Muscle of back (tissue), 11 donors: ENCODE data around the gene ACTR8. TPM values are rescaled to one million over a fixed set of nuclear protein-coding genes. Genes with fewer than 3 reads are reported as not detected.

Experiments
- DNase-seq, 3 donors: peaks; one replicate each; pipeline versions ENCODE4 v3.0.0 to v3.0.0-alpha.2; 2013
- polyA plus RNA-seq, 10 donors: library from polyadenylated mRNA; unstranded; fragments of 120-200 nt; gene quantifications; one replicate each; pipeline ENCODE4 v1.2.1, GENCODE V29; 2013; ENCODE audit not compliant: insufficient read length in 10 of 10

ACTR8 gene
- polyA plus RNA-seq, 10 donors = 17.8 to 30.8 (median 26.8) TPM

DNA sequence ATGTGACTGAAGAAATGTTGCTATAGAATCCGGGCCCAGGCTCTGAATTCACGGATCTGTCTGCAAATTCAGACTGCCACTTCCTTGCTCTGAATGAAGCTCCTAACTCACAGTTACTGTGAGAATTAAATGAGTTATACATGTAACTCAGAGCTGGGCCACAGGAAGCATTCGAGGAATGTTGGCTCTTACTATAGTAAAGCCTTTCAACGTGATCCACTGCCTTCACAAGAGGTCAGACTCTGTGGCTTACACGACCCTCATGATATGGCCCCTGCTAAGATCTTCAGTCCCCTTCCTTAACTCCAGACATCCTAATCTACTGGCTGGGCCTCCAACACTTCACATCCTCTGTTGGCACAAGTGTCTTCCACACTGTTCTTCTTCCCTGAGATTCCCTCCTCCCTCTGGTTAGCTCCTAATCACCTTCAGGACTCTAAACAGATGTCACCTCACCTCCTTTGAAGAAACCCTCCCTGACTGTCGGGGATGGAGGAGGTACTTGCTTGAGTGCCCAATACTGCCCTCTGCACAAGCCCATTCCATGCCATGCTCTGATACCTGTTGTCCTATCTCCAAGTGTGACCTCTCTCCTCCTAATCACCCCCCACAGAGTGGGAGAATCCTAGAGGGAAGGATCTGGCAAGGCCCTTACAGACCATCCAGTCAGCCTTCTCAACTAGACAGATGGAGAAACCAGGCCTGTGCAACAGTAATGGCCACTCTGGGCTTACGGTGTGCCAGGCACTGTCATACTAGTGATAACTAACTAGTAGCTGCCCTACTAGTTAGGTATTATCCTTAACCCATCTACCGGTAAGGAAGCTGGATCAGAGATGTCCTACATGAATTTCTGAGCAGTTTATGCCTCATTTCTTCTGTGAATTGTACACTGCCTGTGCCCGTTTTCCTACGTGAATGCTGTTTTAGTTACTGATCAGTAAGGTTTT, 1.3 kb downstream of the ACTR8 start:
- DNase-seq = peak in 1 of 3 donors; percentile 3

DNA sequence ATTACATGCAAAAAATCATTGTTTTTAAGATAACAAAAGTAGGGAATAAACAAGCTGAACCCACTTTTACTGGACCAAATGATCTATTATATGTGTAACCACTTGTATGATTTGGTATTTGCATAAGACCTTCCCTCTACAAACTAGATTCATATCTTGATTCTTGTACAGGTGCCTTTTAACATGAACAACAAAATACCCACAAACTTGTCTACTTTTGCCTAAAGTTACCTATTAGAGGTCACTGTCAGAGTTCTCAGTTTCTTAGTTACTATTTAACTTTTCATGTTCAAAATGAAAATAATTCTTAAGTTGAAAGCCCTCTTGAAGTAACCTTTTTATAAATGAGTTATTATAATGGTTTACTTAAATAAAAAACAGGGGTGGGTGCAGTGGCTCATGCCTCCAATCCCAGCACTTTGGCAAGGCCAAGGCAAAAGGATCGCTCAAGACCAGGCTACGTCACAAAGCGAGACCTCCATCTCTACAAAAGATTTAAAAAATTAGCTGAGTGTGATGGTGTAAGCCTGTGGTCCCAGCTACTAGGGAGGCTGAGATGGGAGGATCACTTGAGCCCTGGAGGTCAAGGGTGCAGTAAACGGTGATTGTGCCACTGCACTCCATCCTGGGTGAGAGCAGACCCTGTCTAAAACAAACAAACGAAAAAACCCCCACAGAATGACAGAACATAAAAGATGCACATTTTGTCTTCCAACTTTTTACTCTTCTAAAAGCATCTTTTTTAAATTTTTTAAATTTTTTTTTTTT, 16.0 kb downstream of the ACTR8 start:
- no peak for DNase-seq

DNA sequence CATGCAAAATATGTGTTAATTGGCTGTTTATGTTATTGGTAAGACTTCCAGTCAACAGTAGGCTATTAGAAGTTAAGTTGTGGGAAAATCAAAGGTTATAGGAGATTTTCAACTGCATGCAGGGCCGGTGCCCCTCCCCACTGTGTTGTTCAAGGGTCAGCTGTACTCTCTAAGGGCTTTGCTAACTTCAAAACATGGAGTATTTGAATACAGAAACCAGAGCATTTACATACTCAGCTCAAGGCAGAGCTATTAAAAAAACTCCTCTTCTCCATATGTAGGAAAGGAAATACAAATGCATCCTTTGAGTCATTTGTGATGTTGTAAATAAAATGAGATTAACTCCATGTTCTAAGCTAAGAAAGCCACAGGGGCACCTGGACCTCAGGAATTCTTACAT, 18.8 kb downstream of the ACTR8 start:
- no peak for DNase-seq

DNA sequence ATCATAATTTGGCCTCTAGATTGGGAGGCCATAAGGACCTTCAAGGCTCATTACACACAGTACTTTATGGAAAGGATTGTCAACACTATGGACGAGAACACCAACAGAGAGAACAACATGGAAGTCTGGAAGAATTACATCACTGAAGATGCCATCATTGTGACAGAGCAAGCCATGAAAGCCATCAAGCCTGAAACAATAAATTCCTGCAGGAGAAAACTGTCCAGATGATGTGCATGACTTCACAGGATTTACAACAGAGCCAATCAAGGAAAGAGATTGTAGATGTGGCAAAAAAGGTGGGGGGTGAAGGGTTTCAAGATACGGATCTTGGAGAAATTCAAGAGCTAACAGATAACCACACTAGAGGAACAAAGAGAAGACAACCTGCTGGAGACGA, 19.7 kb downstream of the ACTR8 start:
- no peak for DNase-seq

DNA sequence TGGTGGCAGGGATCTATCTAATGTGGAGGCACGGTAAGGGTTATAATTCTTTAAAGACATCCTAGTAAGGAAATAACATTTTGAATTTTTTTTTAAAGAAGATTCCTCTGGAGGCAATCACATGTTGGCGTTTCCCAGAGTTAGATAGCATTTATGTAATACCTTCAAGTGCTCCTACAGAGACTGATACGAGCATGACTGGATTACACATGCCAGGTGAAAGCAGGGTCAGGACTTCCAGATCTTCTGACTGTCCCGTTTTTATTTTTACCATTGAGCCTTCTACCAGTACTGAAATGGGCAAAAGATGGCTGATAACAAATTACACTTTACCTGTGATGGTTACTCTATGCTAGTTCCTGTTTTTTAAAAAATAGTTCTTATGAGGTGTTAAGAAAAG, 21.8 kb downstream of the ACTR8 start:
- no peak for DNase-seq

DNA sequence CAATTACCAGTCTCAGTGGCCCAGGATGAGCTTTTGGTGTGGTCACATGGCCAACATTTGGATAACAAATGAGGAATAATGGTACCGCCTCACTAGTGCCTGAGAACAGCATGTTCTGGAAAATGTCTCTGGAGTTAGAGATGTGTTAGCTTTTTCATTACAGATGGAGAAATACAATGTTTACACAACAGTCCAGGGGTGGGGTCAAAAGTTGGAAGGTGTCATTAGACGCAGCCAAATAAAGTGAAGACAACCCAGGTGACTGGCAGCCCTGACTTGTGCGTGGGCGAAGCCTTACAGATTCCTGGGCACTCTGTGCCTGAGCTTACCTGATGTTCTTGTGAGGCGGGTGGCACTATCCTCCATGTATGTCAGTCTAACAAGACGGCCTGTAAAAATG, 22.8 kb downstream of the ACTR8 start:
- DNase-seq = no peak

DNA sequence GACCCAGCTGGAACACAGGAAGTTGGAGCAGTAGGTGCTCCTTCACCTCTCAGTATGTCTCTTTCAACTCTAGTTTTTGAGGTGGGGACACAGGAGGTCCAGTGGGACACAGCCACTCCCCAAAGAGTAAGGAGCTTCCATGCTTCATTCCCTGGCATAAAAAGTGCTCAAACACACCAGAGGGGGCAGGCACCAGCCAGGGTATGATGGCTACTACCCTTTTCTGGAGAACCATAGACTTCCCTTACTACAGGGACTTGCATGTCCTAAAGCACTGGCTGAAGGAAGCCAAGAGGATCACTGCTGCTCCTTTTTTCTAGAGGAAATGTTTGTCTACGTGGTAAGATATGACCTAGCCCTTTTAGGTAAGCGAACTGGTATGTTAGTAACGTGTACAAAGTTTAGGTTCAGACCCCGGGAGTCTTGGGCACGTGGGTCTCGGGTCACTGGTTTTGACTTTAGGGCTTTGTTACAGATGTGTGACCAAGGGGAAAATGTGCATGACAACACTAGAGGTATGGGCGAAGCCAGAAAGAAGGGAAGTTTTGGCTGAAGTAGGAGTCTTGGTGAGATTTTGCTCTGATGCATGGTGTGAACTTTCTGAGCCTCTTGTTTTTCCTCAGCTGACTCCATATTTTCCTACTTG, 23.7 kb downstream of the ACTR8 start:
- DNase-seq = no peak

DNA sequence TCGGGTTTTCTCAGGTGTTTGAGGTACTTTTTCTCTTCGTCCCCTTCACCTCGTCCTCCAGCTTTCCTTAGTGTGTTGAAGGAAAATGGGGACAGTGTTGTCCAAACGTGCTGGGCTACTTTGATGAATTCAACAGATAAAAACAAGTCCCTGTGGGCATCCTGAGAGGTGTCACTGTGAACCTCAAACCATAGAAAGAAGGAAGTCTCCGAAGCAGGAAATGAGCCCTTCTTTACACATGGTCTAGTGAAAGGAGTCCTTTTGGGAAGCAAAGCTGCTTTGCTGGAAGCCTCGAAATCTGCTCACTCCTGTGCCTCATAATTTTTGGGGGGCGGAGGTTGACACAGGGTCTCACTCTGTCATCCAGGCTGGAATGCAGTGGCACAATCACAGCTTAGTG, 25.0 kb downstream of the ACTR8 start:
- no peak for DNase-seq

DNA sequence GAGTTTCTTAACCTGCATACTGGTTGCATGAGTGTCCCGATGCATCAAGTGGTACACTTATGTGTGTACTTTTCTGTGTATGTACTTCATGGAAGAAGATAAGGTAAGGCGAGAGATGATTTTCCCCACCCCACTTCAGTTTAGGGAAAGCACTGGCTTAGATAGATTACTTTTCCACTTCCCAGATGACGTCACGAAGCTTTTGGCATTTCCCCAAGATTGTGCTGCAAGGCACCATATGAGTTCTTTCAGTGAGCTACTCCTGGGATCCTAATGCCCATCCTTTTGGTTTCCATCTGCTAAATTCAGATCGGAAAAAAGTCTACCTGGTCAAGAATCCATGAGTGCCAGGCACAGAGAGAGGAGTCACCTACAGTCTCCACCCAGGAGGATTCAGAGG, 31.1 kb downstream of the ACTR8 start:
- DNase-seq = peak; percentile 6 to 40 (median 16)

DNA sequence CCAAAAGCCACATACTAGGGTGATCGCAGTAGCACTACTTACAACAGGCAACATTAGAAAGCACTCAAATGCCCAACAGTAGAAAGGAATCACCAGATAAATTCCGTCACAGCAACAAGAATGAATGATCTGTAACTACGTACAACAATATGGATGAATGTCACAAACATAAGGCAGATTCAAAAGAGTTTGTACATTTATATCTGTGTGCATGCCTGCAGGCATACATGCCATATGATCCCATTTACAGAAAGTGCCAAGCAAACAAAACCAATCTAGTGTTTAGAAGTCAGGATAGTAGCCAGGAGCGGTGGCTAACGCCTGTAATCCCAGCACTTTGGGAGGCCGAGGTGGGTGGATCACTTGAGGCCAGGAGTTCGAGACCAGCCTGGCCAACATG, 32.0 kb downstream of the ACTR8 start:
- no peak for DNase-seq

DNA sequence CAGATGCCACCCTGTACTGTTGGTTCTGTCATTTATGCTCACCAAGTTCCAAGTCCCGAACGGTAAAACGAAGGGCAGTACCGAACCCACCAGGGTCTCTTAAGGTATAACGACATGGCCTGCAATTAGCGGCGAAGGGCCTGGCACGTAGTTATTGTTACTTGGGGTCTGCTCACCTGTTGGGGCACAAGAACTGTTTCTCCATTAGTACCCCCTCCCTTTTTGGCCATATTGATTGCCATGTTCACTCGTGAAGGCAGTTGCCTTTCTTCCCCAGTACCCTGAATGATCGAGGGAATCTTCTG, 35.1 kb downstream of the ACTR8 start:
- DNase-seq = no peak

DNA sequence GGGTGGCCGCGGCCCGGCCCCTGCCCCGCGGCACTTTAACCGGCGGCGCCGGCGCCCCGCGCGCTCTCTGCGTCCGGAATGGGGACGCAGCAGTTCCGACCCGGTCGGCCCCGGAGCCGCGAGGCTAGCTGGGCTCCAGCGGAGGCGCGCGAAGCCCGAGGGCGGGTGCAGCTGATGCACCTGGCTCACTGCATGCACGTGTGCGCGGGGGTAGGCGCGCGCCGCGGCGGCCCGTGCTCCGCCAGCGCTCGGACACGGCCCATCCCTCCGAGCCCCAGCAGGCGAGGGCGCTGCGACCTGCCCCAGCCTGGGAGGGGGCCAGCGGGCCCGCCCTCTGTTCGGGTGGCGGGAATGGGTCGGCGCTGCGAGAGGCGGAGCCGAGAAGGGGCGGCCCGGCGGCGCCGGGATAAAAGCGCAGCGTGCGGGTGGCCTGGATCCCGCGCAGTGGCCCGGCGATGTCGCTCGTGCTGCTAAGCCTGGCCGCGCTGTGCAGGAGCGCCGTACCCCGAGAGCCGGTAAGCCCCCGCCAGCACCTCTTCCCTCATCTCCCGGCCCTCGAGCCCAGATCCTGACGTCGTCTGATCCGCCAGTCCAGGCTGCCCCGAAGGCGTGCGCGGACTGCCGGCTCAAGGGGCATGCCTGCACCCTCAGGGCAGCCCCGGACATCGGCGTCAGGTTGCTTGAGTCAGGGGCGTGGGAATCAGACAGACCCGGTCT, 35.7 kb downstream of the ACTR8 start, which contains the start of the genes CHDH and IL17RB:
TSS of gene CHDH (minus strand) at position 286 of the 717 bp plus-strand sequence. CDS start 22,411 bp downstream, outside the sequence.
TSS of gene IL17RB (plus strand) at position 435 of the 717 bp plus-strand sequence. CDS start at position 456, 21 bp downstream.
- DNase-seq = peak; percentile 8 to 81 (median 67)

DNA sequence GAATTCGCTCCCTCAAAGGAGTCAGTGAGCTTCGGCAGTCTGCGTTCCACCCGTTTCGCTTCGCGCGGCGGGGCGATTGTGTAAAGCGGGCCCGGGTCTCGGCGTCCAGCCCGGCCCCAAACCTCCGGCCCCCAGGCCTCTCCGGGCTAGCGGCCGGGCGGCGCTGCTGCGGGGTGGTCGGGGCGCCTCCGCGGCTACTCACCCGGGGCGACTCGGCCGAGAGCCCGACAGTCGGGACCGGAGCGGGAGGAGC, 36.1 kb downstream of the ACTR8 start:
- DNase-seq = peak in 1 of 3 donors; percentile 0

DNA sequence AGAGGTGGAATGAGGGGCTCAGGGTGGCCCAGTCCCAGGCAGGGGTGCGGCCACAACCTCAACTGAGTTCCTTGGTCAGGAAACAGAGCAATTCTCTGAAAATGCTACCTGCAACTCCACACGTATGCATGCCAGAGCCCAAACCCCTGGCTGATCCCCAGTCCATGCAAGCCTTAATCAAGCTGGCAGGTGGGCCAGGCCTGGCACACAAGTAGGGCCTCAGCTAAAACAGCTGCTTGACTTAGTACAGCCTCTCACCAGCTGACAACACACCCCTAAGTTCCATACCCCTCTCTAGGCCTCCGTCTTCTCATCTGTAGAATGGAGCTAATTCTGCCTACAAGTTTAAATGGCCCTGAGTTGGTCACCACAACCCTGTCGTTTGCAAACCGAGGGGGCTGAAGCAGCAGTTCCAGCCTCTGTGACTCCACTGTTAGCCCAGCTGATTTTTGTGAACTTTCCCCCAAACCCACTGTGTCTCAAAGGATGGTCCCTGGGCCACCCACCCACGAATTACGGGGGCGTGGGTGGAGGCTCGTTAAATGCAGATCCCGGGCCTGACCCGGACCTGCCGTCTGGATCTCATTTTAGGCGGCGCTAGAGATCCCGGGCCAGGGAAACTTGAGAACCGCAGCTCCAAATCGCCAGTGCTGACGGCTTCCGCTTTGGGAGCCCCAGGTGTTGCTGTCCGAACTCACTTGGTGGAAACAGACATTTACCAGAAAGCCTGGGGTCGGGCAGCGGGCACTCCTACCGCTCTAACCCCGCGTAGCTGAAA, 36.7 kb downstream of the ACTR8 start:
- DNase-seq = peak; percentile 27 to 87 (median 70)

DNA sequence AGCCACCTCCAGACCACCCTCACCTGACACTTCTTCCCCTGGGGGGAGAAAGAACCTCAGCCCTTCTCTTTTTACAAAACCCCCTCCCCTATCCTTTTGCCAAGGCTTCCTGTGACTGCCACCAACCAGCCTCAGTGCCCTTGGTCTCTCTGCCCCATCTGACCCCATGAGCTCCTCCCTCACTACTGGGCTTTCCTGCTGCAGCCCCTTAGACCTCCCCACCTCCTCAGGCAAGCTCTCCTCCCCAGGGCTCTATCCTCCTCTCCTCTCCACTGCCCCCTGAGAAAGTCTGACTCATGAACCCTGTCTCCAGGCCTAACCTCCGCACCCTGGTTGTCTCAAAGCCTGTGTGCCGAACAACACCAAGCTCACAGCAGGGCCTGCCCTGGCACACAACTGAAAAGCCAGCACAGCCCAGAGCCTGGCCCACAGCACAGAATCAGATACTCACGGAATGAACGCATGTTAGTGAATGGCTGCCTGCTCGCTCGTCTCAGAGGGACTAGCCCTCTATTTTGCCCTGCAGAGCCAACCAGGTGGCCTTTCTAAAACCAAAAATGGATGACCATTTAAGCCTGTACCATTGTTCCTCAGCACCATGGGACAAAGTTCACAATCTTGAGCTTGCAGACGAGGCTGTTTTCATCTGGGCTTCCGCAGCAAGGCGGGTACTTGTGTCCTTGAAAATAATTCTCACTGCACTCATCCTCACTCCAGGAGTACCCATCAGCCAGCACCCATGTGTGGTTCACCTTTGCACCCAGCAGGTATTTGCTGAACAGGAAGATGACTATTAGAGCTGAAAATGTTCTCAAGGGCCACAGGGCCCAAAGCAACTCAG, 37.5 kb downstream of the ACTR8 start:
- DNase-seq = no peak

DNA sequence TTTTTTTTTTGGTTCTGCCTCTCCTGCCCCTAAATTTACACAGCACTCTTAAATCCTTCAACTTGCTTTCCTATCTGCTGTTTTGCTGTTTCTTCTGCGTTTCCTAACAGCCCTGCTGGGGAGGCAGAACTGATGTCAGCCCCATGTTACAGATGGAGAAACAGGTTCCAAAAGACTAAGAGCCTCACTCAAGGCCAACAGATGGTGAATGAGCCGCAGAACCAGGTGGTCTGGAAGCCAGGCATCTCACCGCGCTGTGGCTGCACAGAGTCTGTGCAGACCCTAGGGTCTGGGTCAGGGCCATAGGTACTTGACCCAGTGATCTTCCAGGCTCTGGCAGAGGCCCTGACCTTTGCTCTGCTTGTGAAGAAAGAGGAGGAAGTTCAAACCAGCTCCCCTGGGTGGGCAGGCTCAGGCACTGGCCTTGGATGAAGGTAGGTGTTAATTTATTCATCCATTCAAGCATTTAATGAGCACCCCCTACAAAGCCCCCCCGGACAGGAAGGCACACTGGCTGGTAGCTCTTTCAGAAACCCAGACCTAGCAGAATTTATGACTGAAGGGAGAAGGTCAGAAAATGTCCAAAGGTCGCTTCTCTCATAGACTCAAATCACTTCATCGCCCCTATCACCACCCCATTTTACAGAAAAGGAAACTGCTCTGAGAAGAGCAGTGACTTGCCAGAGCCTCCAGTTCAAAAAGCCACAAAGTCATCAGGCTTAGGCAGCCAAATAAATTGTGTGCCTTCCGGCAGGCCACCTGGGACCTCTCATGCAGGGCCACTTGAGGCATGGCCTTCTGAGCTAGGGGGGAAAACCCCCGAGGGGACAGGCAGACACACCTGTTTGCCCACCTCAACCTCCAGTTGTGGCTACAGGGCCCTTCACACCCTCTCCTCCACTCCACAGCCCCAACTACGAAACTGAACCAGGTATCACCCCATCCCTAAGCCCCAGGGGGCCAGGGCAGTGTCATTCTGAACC, 38.5 kb downstream of the ACTR8 start:
- no peak for DNase-seq

DNA sequence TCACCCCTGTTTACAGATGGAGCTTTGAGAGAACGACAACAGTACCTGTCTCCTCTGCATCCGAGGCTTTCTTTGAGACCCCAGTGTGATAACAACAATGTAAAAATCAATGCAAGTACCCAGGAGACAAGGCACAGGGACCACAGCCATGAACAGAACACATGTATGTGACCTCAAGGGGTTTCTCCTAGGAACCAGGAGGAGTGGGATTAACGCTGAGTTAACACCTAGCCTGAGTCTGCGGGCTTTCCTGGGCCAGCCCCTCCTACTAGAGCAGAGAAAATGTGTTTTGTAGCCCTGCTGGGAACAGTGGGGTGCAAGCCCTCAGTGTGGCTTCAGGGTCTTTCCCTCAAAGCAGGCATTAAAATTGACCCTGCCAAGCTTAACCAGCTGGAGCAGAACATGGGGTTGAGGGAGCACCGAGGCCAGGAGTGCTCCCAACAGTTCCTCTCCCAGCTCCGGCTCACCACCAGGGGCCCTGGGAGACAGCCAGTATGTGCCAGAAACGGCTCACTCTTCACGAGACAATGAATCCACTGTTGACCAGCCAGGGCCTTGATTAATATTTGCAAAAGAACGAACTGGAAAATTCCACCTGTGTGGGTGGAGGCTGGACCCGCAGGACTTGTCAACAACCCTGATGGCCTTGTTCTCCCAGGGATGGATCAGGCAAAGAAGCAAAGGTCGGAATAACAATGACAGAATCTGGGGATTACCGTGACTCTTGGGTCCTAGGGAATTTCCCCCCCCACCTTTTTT, 39.3 kb downstream of the ACTR8 start:
- DNase-seq = no peak

DNA sequence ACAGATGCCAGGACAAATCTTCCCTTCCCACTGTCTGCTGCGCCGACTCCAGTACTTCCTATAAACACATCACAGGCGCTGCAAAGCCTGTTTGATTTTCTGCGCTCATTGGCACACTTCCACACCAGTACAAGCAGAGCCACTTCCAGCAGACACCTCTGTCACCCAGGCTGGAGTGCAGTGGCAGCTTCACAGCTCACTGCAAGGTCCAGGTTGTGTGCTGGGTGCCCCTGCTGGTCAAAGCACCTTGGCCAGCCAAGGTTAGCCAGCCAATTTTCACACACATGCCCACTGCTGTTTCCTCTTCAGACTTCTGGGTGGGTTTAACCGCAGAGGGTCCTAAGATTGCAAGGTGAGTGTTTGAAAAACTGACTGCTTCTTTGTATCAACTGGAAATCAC, 40.7 kb downstream of the ACTR8 start:
- no peak for DNase-seq
